ENCODE results near the gene HRCT1.

DNA sequence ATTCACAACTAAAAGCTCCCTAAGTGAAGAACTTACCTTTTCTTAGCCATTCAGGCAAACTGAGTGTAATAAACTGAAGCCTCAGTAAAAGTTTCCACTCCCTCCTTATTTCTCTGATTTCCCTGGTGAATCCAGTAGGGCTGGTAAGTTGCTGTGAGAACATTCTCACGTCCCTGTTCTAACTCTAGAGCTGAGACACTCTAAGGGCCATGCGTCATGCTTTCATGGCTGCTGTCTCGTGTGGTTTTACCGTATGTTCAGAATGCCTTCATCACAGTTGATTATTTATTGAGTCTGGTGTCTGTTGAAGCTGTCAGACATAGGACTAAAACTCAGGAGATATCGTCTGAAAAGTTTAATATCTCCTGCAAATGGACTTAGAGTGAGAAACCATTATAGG, 50.6 kb downstream of the HRCT1 start:
- TF ChIP-seq, protein P1, sequence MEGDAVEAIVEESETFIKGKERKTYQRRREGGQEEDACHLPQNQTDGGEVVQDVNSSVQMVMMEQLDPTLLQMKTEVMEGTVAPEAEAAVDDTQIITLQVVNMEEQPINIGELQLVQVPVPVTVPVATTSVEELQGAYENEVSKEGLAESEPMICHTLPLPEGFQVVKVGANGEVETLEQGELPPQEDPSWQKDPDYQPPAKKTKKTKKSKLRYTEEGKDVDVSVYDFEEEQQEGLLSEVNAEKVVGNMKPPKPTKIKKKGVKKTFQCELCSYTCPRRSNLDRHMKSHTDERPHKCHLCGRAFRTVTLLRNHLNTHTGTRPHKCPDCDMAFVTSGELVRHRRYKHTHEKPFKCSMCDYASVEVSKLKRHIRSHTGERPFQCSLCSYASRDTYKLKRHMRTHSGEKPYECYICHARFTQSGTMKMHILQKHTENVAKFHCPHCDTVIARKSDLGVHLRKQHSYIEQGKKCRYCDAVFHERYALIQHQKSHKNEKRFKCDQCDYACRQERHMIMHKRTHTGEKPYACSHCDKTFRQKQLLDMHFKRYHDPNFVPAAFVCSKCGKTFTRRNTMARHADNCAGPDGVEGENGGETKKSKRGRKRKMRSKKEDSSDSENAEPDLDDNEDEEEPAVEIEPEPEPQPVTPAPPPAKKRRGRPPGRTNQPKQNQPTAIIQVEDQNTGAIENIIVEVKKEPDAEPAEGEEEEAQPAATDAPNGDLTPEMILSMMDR (IDR thresholded peaks at IDR 0.05) = no peak
- TF ChIP-seq POLR2A (IDR thresholded peaks at IDR 0.05) = no peak
